Calu3 (cell line): ENCODE results near the gene RSPH9. TPM values are rescaled to one million over a fixed set of nuclear protein-coding genes. Genes with fewer than 3 reads are reported as not detected.
A peak's percentile ranks its signal among the peaks of the same experiment; 100 is the strongest.

Experiments used
- BruUV-seq: library from RNA; stranded (reverse); fragments of 400-500 nt; replicated peaks from 2 replicates; lab custom pipeline; 2021; lab: Mats Ljungman, UMichigan
- CTCF ChIA-PET: fragments of 300-600 bp; sonication (Branson Sonifier 250); formaldehyde crosslinking; loops from one replicate; lab custom pipeline; 2022; ENCODE audit warnings: antibody characterized with exemption; lab: Charles Lee
- DNase-seq: peaks from one replicate; pipeline ENCODE4 v3.0.0; 2022
- H3K27ac Mint-ChIP-seq: one replicate; pipeline ENCODE4 v1.8.0; 2022; ENCODE audit warnings: mixed read lengths; ENCODE audit not compliant: unreplicated experiment
- H3K27me3 Mint-ChIP-seq: one replicate; pipeline ENCODE4 v1.8.0; 2022; ENCODE audit warnings: mixed read lengths; ENCODE audit not compliant: unreplicated experiment
- H3K36me3 Mint-ChIP-seq: one replicate; pipeline ENCODE4 v1.8.0; 2022; ENCODE audit warnings: mild to moderate bottlenecking, moderate library complexity, mixed read lengths; ENCODE audit not compliant: insufficient read depth, unreplicated experiment
- H3K4me1 Mint-ChIP-seq: one replicate; pipeline ENCODE4 v1.8.0; 2022; ENCODE audit warnings: mild to moderate bottlenecking, low read depth, mixed read lengths; ENCODE audit not compliant: unreplicated experiment
- H3K4me3 Mint-ChIP-seq: one replicate; pipeline ENCODE4 v1.8.0; 2022; ENCODE audit warnings: mild to moderate bottlenecking, low read depth, moderate library complexity, mixed read lengths; ENCODE audit not compliant: unreplicated experiment
- H3K9me3 Mint-ChIP-seq: one replicate; pipeline ENCODE4 v1.8.0; 2022; ENCODE audit warnings: low read depth, mixed read lengths; ENCODE audit not compliant: unreplicated experiment
- CTCF ChIP-seq: fragments of 200-600 bp; IDR thresholded peaks from one replicate; pipeline ENCODE4 v1.8.0; 2022; ENCODE audit warnings: antibody characterized with exemption; ENCODE audit not compliant: unreplicated experiment
- intact Hi-C: fragments of 100-400 bp; cut with micrococcal nuclease; formaldehyde crosslinking; loops from one replicate; pipeline ENCODE4 v1.10.0; 2022; ENCODE audit not compliant: unreplicated experiment
- total RNA-seq: library from RNA; stranded (reverse); gene quantifications from 2 replicates; pipeline ENCODE4 v1.2.3, GENCODE V29; 2022

RSPH9 gene
- total RNA-seq, 1 experiment from 2014 or later, result 0.19 TPM

GRCh38 chr6:43702534-43703440 is 58.0 kb downstream of the RSPH9 start:
- intact Hi-C loops, result loop anchor here (5.0 kb wide), 1 partner anchor 35 kb away; no protein-coding TSS in a partner anchor
- TF ChIP-seq CTCF, result no peak
- CTCF ChIA-PET, result interaction anchor here (0.5 to 1.8 kb wide), 12 partner anchors 12 to 333 kb away, joined by 3 to 14 read pairs (median 3); partner anchors contain the start of gene GTPBP2
- peak overlapping the region; percentile 58 for H3K27ac Mint-ChIP-seq
- H3K4me1 Mint-ChIP-seq, result peaks cover 73% of the 10 kb centered on the region
- DNase-seq, result peak; percentile 98
- no peaks in the 10 kb centered on the region for H3K9me3 Mint-ChIP-seq
- H3K27me3 Mint-ChIP-seq, result no peaks in the 10 kb centered on the region
- peaks cover 34% of the 10 kb centered on the region for H3K36me3 Mint-ChIP-seq
- no TSS peak for BruUV-seq
- H3K4me3 Mint-ChIP-seq, result peak overlapping the region; percentile 17

GRCh38 chr6:43703512-43704429 is 58.9 kb downstream of the RSPH9 start:
- Mint-ChIP-seq H3K27me3 (no peaks in the 10 kb centered on the region), H3K4me3 (peak overlapping the region; percentile 29), H3K36me3 (peaks cover 27% of the 10 kb centered on the region), H3K27ac (peak overlapping the region; percentile 58), H3K9me3 (no peaks in the 10 kb centered on the region), H3K4me1 (peaks cover 64% of the 10 kb centered on the region)
- intact Hi-C loops, result loop anchor here (5.0 kb wide), 1 partner anchor 36 kb away; no protein-coding TSS in a partner anchor
- CTCF ChIA-PET, result interaction anchor here (0.5 to 1.8 kb wide), 11 partner anchors 11 to 299 kb away, joined by 3 to 14 read pairs (median 3); partner anchors contain the start of gene GTPBP2
- no peak for TF ChIP-seq CTCF
- peak; percentile 69 for DNase-seq
- TSS peak; percentile 93 for BruUV-seq

- Mint-ChIP-seq H3K27me3 (peaks cover 7% of the 10 kb centered on the region), H3K4me3 (no peak overlapping the region), H3K9me3 (no peaks in the 10 kb centered on the region), H3K36me3 (peaks cover 26% of the 10 kb centered on the region), H3K27ac (no peak overlapping the region), H3K4me1 (peaks cover 64% of the 10 kb centered on the region)
- no peak for DNase-seq
- intact Hi-C loops, result no loop called here
- CTCF ChIA-PET, result interaction anchor here (1.7 to 2.0 kb wide), 2 partner anchors 11 to 373 kb away, joined by 5 to 12 read pairs; no protein-coding TSS in a partner anchor
- no TSS peak for BruUV-seq
- TF ChIP-seq CTCF, result no peak
These were observed 61.2 kb downstream of the RSPH9 start for GRCh38 chr6:43705996-43706395.

- Mint-ChIP-seq H3K36me3 (peaks cover 26% of the 10 kb centered on the region), H3K4me1 (peaks cover 64% of the 10 kb centered on the region), H3K9me3 (no peaks in the 10 kb centered on the region), H3K27ac (no peak overlapping the region), H3K27me3 (peaks cover 15% of the 10 kb centered on the region), H3K4me3 (no peak overlapping the region)
- no TSS peak for BruUV-seq
- no peak for DNase-seq
- CTCF ChIA-PET, result no interaction called here
- no peak for TF ChIP-seq CTCF
- intact Hi-C loops, result no loop called here
These were observed 62.0 kb downstream of the RSPH9 start for GRCh38 chr6:43706788-43707187.
